GM19372 (cell line): ENCODE measurements around the gene UCP2.
"Not testable (repeated sequence)": the region's sequence is repeated elsewhere in the genome, so short reads cannot be mapped to it uniquely, and the experiment has no call there.

Experiments used
- ATAC-seq: cut with Tn5 transposase; IDR thresholded peaks from one replicate; pipeline ENCODE4 v1.9.1; 2021; ENCODE audit warnings: mild to moderate bottlenecking, low read depth, moderate library complexity; ENCODE audit not compliant: unreplicated experiment

UCP2 gene

DNA sequence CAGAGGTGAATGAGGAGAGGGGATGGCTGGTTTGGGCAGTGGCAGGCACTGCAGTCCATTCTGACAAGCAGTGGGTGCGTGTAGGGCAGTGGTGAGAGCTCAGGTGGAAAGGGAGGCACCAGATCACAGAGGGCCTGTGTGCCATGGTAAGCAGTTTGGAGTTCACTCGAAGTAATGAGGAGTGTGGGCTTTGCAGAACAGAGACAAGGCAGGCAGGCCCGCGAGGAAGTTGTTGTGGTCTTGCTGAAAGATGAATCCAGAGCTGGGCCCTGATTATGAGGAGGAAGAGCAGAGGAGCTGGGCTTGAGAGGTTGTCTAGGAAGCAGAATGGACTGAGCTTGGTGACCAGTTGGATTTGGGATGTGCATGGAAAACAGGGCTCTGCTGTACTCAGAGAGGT lies 33.4 kb downstream of the UCP2 start:
- no peak for ATAC-seq

DNA sequence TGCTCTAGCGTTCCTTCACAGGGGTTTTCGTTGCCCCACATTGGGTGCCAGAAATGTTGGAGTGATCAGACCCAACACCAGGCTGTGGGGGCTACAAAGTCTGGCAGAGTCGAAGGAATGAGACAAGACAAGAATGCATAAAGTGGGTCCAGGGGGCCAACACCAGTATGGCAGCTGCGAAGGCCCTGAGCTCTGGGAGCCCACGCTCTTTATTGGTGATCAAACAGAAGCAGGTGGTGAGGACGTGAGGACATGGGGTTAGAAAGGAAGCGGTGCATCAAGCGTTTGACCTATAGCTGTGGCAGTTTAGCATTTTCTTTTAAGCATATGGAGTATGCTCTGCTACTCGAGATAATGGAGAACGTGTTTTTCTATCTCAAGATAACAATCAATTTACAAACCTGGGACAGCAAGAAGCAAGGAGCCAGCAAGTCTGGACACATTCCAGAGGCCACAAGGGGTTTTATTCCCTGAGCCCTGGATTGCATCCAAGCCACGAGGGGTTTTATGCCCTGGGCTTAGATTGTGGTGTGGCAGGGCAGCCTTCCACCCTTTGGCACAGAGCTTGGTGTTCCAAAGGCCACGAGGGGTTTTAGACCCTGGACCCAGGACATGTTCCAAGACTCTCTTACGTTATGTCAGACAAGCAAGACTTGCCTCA lies 35.7 kb downstream of the UCP2 start:
- no peak for ATAC-seq

DNA sequence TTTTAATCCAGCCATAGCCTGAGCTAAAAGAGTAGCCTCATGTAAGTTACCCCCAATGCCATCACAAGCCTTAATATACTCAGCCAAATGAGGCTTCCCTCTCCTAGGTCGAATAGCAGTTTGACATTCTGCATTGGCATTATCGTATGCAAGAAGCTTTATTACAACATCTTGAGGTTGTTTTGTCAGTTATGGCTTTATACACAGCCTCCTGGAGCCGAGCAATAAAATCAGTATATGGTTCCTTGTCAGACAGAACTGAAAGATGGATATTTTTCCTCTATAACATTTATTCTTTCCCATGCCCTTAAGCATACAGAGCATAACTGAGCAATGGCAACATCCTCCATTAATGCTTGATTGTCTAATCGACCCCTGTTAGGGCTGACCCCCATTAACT lies 37.2 kb downstream of the UCP2 start:
- no peak for ATAC-seq

DNA sequence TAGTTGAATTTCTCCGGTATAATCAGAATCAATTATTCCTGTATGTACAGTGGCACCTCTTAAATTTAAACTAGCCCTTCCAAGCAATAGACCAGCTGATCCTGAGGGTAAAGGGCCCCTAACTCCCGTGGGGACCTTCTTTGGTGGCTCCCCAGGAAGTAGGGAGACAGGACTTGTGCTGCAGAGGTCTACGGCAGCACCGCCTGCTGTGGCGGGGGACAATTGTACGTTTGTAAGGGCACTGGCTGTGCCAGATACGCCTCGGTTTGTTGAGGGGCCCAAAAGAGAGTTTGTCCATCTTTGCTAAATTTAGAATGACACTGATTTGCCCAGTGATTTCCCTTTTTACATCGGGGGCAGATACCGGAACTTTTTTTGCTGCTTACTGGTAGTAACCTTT lies 37.7 kb downstream of the UCP2 start:
- ATAC-seq, result no peak

DNA sequence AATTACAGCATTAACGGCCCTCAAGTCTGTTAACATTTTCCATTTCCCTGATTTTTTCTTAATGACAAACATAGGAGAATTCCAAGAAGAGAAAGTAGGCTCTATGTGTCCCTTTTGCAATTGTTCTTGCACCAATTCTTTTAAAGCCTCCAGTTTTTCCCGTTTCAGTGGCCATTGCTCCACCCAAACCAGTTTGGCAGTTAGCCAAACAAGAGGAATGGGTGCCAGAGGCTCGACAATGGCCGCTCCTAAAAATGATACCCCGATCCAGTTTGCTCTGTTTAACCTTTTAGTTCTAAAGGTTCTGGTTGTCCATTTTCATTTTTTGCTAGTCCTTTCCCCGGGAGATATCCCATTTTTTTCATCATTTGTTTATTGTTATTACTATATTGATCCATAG lies 38.6 kb downstream of the UCP2 start:
- ATAC-seq, result no peak

DNA sequence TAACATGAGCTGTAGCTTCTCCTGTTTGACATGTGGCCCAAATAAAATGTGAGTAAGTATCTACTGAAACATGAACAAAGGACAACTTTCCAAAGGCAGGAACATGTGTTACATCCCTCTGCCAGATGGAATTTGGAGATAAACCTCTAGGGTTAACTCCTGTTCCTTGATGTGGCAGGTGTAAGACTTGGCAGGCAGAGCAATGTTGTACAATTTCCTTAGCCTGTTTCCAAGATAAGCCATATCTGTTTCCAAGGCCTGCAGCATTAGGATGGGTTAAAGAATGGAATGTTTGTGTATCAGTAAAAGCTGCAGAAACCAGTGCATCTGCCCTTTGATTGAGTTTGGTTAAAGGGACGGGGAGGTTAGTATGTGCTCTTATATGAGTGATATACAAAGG lies 40.6 kb downstream of the UCP2 start:
- ATAC-seq, result no peak

DNA sequence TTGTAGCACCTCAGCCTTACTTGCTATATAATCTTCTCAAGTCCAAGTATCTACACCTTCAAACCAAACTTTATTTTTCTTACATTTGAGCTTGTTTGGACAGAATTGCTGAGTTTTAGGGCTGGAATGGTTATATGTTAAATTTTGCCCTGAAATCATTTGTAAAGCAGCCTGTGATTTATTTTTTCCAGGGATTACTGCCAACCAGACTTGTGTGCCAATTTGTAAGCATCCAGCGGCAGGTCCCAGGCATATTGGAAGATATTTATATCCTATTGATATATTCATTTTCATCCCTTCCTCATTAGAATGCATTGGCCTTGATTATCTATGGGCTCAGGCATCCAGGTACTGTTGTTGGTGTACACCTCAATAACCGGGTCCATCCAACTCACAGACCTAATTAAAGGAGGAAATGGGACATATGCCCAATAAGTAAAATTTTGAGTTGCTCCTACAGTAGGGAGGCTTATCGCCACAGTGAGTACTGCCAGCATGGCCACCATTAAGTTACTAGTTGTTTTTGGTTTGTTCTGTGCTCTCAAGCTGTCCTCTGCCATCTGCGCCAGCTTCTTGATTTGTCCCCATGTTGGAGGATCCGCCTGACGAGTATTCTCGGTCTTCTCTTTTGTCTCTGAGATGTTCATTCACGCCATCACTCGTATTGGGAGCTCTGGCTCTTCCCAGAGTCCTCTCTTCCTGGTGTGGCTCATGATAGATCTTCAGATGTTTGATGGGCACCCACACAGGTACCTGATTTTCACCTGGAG lies 41.7 kb downstream of the UCP2 start:
- no peak for ATAC-seq

DNA sequence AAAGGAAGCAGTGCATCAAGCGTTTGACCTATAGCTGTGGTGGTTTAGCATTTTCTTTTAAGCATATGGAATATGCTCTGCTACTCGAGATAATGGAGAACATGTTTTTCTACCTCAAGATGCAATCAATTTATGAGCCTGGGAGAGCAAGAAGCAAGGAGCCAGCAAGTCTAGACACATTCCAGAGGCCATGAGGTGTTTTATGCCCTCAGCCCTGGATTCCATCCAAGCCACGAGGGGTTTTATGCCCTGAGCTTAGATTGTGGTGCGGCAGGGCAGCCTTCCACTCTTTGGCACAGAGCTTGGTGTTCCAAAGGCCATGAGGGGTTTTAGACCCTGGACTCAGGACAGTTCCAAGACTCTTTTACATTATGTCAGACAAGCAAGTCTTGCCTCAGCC lies 43.5 kb downstream of the UCP2 start:
- ATAC-seq, result no peak

DNA sequence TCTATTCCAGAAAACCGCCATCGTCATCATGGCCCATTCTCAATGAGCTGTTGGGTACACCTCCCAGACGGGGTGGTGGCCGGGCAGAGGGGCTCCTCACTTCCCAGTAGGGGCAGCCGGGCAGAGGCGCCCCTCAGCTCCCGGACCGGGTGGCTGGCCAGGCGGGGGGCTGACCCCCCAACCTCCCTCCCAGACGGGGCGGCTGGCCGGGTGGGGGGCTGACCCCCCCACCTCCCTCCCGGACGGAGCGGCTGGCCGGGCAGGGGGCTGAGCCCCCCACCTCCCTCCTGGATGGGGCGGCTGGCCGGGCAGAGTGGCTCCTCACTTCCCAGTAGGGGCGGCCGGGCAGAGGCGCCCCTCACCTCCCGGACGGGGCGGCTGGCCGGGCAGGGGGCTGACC lies 46.6 kb downstream of the UCP2 start:
- ATAC-seq, result not testable (repeated sequence)

DNA sequence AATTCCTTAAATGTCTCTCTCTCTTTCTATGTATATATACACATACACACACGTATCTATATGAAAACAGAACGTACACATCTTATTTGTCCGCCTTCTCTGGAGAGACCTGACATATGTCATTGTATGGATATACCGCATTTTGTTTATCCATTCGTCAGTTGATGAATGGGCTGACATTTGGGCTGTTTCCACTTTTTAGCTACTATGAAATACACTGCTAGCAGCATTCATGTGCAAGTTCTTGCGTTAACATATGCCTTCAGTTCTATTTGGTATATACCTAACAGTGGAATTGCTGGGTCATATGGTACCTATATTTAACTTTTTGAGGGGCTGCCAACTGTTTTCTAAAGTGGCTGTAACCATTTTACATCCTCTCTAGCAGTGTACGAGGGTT lies 49.9 kb downstream of the UCP2 start:
- no peak for ATAC-seq

DNA sequence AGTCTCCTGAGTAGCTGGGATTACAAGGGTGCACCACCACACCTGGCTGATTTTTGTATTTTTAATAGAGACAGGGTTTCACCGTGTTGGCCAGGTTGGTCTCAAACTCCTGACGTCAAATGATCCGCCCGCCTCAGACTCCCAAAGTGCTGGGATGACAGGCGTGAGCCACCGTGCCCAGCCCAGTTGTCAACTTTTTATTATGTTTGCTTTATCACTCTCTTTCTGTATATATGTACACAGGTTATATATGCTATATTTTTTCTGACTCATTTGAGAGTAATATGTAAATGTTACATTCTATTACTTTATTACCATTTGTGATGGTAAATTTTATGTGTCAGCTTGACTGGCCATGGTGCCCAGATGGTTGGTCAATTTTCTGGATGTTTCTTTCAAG lies 50.7 kb downstream of the UCP2 start:
- no peak for ATAC-seq

DNA sequence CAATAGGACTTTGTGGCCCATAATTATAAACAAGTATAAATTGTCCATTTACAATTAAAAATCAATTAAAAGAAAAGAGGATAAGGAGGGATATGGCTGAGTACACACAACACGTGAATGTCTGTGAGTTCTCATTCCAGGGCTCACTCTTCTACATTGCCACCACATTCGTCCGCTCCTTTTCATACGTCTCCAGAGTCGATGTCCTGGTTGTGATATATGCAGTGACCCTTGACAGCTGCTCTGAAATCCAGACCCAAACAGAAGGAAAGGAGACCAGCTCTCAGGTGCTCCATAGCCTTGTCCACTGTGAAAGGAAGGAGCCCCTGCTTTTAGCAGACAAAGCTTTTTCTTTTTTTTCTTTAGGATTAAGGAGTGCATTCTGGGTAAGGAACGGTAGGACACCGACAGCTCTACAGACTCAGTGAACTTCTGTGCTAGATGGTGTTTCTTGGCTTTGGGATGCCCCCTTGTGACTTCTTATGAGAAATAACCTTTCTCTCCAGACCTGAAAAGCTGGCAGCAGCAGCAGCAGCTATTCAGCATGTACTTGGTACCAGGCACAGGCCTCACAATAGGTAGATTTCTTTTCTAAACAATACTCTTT lies 51.5 kb downstream of the UCP2 start:
- no peak for ATAC-seq

DNA sequence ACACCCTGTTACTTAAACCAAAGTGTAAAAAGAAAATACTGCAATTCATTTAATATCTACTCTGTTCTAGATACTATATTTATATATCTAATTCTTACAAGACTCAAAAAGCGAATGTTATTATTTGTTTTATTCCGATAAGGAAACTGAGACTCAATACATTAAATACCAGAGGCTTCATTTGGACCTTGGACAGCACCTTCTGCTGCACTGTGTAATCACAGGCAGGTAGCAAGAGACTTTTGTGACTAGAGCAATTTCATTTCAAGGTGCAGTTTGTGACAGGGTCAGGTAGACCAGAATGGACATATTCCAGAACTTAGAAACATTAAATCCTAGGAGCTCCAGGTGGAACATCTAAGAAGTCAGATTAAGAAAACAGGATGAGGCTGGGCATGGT lies 53.3 kb downstream of the UCP2 start:
- ATAC-seq, result no peak
